ENCODE results near the gene PPM1J. TPM values are rescaled to one million over a fixed set of nuclear protein-coding genes. Genes with fewer than 3 reads are reported as not detected.
A peak's percentile ranks its signal among the peaks of the same experiment; 100 is the strongest.

PPM1J gene
- total and polyA plus RNA-seq, 9 of the 15 experiments (the other 6 are each of a cell fraction or from before 2014, with no cell fraction given) = 0.25 to 10.5 (median 4.2) TPM

- TF ChIP-seq, protein P1, sequence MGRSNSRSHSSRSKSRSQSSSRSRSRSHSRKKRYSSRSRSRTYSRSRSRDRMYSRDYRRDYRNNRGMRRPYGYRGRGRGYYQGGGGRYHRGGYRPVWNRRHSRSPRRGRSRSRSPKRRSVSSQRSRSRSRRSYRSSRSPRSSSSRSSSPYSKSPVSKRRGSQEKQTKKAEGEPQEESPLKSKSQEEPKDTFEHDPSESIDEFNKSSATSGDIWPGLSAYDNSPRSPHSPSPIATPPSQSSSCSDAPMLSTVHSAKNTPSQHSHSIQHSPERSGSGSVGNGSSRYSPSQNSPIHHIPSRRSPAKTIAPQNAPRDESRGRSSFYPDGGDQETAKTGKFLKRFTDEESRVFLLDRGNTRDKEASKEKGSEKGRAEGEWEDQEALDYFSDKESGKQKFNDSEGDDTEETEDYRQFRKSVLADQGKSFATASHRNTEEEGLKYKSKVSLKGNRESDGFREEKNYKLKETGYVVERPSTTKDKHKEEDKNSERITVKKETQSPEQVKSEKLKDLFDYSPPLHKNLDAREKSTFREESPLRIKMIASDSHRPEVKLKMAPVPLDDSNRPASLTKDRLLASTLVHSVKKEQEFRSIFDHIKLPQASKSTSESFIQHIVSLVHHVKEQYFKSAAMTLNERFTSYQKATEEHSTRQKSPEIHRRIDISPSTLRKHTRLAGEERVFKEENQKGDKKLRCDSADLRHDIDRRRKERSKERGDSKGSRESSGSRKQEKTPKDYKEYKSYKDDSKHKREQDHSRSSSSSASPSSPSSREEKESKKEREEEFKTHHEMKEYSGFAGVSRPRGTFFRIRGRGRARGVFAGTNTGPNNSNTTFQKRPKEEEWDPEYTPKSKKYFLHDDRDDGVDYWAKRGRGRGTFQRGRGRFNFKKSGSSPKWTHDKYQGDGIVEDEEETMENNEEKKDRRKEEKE (IDR thresholded peaks at IDR 0.05; ENCODE audit: borderline replicate concordance in 1 of 2, control insufficient read depth in 1 of 2, low read depth in 2 of 2, low read length in 1 of 2) = 0 out of 4 replicates have a peak, but pooled peaks of 1 of the 2 experiments have one; percentile 56
- TF ChIP-seq EHMT2 (IDR thresholded peaks at IDR 0.05) (0 out of 2 replicates have a peak, but pooled peaks have one; percentile 42), NFE2L1 (tag; IDR thresholded peaks at IDR 0.05; ENCODE audit: borderline replicate concordance, low read depth) (no peak), NEUROD1 (IDR thresholded peaks at IDR 0.05; ENCODE audit: borderline replicate concordance, low read depth, low read length, partially characterized antibody) (no peak), TBP (optimal IDR thresholded peaks at IDR 0.05; ENCODE audit: low read depth, low read length) (no peak), EP300 (IDR thresholded peaks at IDR 0.05; ENCODE audit: low read length) (no peak), FOXJ2 (tag; IDR thresholded peaks at IDR 0.05) (0 out of 2 replicates have a peak, but pooled peaks have one; percentile 40), DMBX1 (CRISPR knock-in tag; IDR thresholded peaks at IDR 0.05; ENCODE audit: borderline replicate concordance) (0 out of 2 replicates have a peak, but pooled peaks have one; percentile 22), SMAD3 (CRISPR knock-in tag; conservative IDR thresholded peaks at IDR 0.05) (0 out of 2 replicates have a peak, but pooled peaks have one; percentile 17), THAP12 (CRISPR knock-in tag; IDR thresholded peaks at IDR 0.05) (no peak), ZNF589 (CRISPR knock-in tag; IDR thresholded peaks at IDR 0.05; ENCODE audit: low read depth) (no peak), ZNF644 (tag; IDR thresholded peaks at IDR 0.05; ENCODE audit: low read depth) (0 out of 2 replicates have a peak, but pooled peaks have one; percentile 51), ZNF77 (CRISPR knock-in tag; IDR thresholded peaks at IDR 0.05) (no peak), SOX6 (IDR thresholded peaks at IDR 0.05) (0 out of 2 replicates have a peak, but pooled peaks have one; percentile 19)
- TF ChIP-seq, protein P2, sequence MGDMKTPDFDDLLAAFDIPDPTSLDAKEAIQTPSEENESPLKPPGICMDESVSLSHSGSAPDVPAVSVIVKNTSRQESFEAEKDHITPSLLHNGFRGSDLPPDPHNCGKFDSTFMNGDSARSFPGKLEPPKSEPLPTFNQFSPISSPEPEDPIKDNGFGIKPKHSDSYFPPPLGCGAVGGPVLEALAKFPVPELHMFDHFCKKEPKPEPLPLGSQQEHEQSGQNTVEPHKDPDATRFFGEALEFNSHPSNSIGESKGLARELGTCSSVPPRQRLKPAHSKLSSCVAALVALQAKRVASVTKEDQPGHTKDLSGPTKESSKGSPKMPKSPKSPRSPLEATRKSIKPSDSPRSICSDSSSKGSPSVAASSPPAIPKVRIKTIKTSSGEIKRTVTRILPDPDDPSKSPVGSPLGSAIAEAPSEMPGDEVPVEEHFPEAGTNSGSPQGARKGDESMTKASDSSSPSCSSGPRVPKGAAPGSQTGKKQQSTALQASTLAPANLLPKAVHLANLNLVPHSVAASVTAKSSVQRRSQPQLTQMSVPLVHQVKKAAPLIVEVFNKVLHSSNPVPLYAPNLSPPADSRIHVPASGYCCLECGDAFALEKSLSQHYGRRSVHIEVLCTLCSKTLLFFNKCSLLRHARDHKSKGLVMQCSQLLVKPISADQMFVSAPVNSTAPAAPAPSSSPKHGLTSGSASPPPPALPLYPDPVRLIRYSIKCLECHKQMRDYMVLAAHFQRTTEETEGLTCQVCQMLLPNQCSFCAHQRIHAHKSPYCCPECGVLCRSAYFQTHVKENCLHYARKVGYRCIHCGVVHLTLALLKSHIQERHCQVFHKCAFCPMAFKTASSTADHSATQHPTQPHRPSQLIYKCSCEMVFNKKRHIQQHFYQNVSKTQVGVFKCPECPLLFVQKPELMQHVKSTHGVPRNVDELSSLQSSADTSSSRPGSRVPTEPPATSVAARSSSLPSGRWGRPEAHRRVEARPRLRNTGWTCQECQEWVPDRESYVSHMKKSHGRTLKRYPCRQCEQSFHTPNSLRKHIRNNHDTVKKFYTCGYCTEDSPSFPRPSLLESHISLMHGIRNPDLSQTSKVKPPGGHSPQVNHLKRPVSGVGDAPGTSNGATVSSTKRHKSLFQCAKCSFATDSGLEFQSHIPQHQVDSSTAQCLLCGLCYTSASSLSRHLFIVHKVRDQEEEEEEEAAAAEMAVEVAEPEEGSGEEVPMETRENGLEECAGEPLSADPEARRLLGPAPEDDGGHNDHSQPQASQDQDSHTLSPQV (IDR thresholded peaks at IDR 0.05) = peak; percentile 70
- TF ChIP-seq, protein P3, sequence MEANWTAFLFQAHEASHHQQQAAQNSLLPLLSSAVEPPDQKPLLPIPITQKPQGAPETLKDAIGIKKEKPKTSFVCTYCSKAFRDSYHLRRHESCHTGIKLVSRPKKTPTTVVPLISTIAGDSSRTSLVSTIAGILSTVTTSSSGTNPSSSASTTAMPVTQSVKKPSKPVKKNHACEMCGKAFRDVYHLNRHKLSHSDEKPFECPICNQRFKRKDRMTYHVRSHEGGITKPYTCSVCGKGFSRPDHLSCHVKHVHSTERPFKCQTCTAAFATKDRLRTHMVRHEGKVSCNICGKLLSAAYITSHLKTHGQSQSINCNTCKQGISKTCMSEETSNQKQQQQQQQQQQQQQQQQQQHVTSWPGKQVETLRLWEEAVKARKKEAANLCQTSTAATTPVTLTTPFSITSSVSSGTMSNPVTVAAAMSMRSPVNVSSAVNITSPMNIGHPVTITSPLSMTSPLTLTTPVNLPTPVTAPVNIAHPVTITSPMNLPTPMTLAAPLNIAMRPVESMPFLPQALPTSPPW (CRISPR knock-in tag; IDR thresholded peaks at IDR 0.05) = peak; percentile 21; the same call in 1 of the 2 replicates
Measured at GRCh38 chr1:112672842-112673241, 42.3 kb downstream of the PPM1J start (continued).
